SU-DHL-6 (cell line): ENCODE results near the gene CACNA1B.

Experiments
- H2AFZ ChIP-seq: fragments of 200-600 bp; sonication (generic); 2 replicates; pipeline ENCODE4 v1.6.1; 2014; ENCODE audit warnings: low read depth, mild to moderate bottlenecking, moderate library complexity, mixed read lengths, antibody characterized with exemption, low read length; ENCODE audit not compliant: severe bottlenecking
- H3F3A ChIP-seq: fragments of 200-600 bp; shearing (Covaris generic); 2 replicates; pipeline ENCODE4 v1.6.0; 2016; ENCODE audit warnings: antibody characterized with exemption, mild to moderate bottlenecking; ENCODE audit not compliant: insufficient read depth
- H3K27ac ChIP-seq: fragments of 200-600 bp; sonication (generic); 2 replicates; pipeline ENCODE4 v1.5.1; 2016; ENCODE audit warnings: low read depth, mild to moderate bottlenecking, low read length, moderate library complexity, mixed read lengths
- H3K27me3 ChIP-seq: fragments of 200-600 bp; sonication (generic), shearing (Covaris generic); 2 replicates; pipeline ENCODE4 v1.6.0; 2014; ENCODE audit warnings: mild to moderate bottlenecking, low read length
- H3K36me3 ChIP-seq: fragments of 200-600 bp; sonication (generic); 2 replicates; pipeline ENCODE4 v1.6.1; 2014; ENCODE audit warnings: mild to moderate bottlenecking, low read length, mixed read lengths
- H3K4me2 ChIP-seq: fragments of 300-600, 200-600 bp; shearing (Covaris generic), sonication (generic); 2 replicates; pipeline ENCODE4 v1.6.0; 2014; ENCODE audit warnings: low read length, low read depth, mild to moderate bottlenecking; ENCODE audit not compliant: poor library complexity, severe bottlenecking
- H3K4me3 ChIP-seq: fragments of 200-600 bp; sonication (generic); 2 replicates; pipeline ENCODE4 v1.5.1; 2014; ENCODE audit warnings: antibody characterized with exemption, low read length, mild to moderate bottlenecking, mixed read lengths; ENCODE audit not compliant: insufficient read depth, poor library complexity, severe bottlenecking
- H3K79me2 ChIP-seq: fragments of 200-600 bp; sonication (generic); 2 replicates; pipeline ENCODE4 v1.6.1; 2014; ENCODE audit warnings: mild to moderate bottlenecking, low read length, moderate library complexity; ENCODE audit not compliant: insufficient read depth
- H3K9ac ChIP-seq: fragments of 200-600 bp; sonication (generic); 2 replicates; pipeline ENCODE4 v1.7.0; 2014; ENCODE audit warnings: mild to moderate bottlenecking, low read length
- H3K9me2 ChIP-seq: fragments of 200-600 bp; sonication (generic); replicated peaks from 2 replicates; pipeline ENCODE4 v1.6.1; 2014; ENCODE audit warnings: low read length; ENCODE audit not compliant: insufficient read depth
- H3K9me3 ChIP-seq: fragments of 200-600 bp; sonication (generic); 2 replicates; pipeline ENCODE4 v1.6.1; 2014; ENCODE audit warnings: low read length, mixed read lengths; ENCODE audit not compliant: insufficient read depth
- H4K20me1 ChIP-seq: fragments of 200-600 bp; sonication (generic); 2 replicates; pipeline ENCODE4 v1.6.1; 2014; ENCODE audit warnings: low read depth, mild to moderate bottlenecking, antibody characterized with exemption, low read length, moderate library complexity, mixed read lengths
- CTCF ChIP-seq: fragments of 200-600 bp; sonication (generic); IDR thresholded peaks from one replicate; pipeline ENCODE4 v1.5.1; 2017; ENCODE audit warnings: antibody characterized with exemption, mild to moderate bottlenecking, low read length, moderate library complexity; ENCODE audit not compliant: insufficient read depth, poor library complexity, severe bottlenecking
- EZH2phosphoT487 ChIP-seq: fragments of 200-600 bp; sonication (generic), shearing (Covaris generic); conservative IDR thresholded peaks from 2 replicates; pipeline ENCODE4 v1.6.1; 2018; ENCODE audit warnings: mild to moderate bottlenecking, antibody characterized with exemption, low read length, moderate library complexity, mixed read lengths

The CACNA1B gene

GRCh38 chr9:138051586-138052321 is 174.2 kb downstream of the CACNA1B start:
- H3K27ac ChIP-seq, result no peak overlapping the region
- H3K4me3 ChIP-seq, result no peak overlapping the region
- no peaks in the 10 kb centered on the region for H4K20me1 ChIP-seq
- H3K9me3 ChIP-seq, result no peaks in the 10 kb centered on the region
- no peaks in the 10 kb centered on the region for H3F3A ChIP-seq
- TF ChIP-seq CTCF (no peak), EZH2phosphoT487 (no peak)
- H3K27me3 ChIP-seq, result no peaks in the 10 kb centered on the region
- no peak overlapping the region for H3K9ac ChIP-seq
- H3K9me2 ChIP-seq, result no peaks in the 10 kb centered on the region
- H3K79me2 ChIP-seq, result no peaks in the 10 kb centered on the region
- H3K4me2 ChIP-seq, result no peak overlapping the region
- no peak overlapping the region for H2AFZ ChIP-seq
- H3K36me3 ChIP-seq, result no peaks in the 10 kb centered on the region

GRCh38 chr9:138052322-138052615 is 174.7 kb downstream of the CACNA1B start:
- no peaks in the 10 kb centered on the region for H3K27me3 ChIP-seq

GRCh38 chr9:138052635-138053320 is 175.2 kb downstream of the CACNA1B start:
- Histone ChIP-seq H3K9me3 (no peaks in the 10 kb centered on the region), H4K20me1 (no peaks in the 10 kb centered on the region), H3K9me2 (no peaks in the 10 kb centered on the region), H3F3A (no peaks in the 10 kb centered on the region), H3K36me3 (no peaks in the 10 kb centered on the region), H3K4me2 (no peak overlapping the region), H3K79me2 (no peaks in the 10 kb centered on the region), H3K4me3 (no peak overlapping the region), H2AFZ (no peak overlapping the region), H3K9ac (no peak overlapping the region), H3K27me3 (no peaks in the 10 kb centered on the region), H3K27ac (no peak overlapping the region)
- TF ChIP-seq CTCF (no peak), EZH2phosphoT487 (no peak)

More at GRCh38 chr9:138052322-138052615, 174.7 kb downstream of the CACNA1B start:
- Histone ChIP-seq H4K20me1 (no peaks in the 10 kb centered on the region), H3K79me2 (no peaks in the 10 kb centered on the region), H3K9ac (no peak overlapping the region), H3K9me3 (no peaks in the 10 kb centered on the region), H3K4me2 (no peak overlapping the region), H3K36me3 (no peaks in the 10 kb centered on the region), H3K4me3 (no peak overlapping the region), H2AFZ (no peak overlapping the region), H3K27ac (no peak overlapping the region), H3K9me2 (no peaks in the 10 kb centered on the region), H3F3A (no peaks in the 10 kb centered on the region)
- TF ChIP-seq CTCF (no peak), EZH2phosphoT487 (no peak)
